Coronary artery (tissue), 2 donors: Measurements from ENCODE around the gene HASPIN.

Experiments used
- DNase-seq: peaks from one replicate; pipeline ENCODE4 v3.0.0-alpha.2; 2017; ENCODE audit warnings: low spot score
- H3K27ac ChIP-seq, 2 donors: fragments of 200-600 bp; sonication (generic); one replicate each; pipeline ENCODE4 v1.5.1; 2016 to 2019
- H3K4me3 ChIP-seq: fragments of 200-600 bp; sonication (generic); 2 replicates; pipeline ENCODE4 v1.5.1; 2016; ENCODE audit warnings: mild to moderate bottlenecking, moderate library complexity
- TF ChIP-seq, protein P1 (sequence below): fragments of 200-600 bp; sonication (generic); IDR thresholded peaks from one replicate; pipeline ENCODE4 v1.5.1; 2019; ENCODE audit warnings: antibody characterized with exemption

The HASPIN gene

GRCh38 chr17:3690094-3690715 is 33.5 kb upstream of the HASPIN start:
- no peak for DNase-seq
- Histone ChIP-seq H3K4me3 (no peak overlapping the region), H3K27ac (no peak overlapping the region)
- TF ChIP-seq, protein P1, sequence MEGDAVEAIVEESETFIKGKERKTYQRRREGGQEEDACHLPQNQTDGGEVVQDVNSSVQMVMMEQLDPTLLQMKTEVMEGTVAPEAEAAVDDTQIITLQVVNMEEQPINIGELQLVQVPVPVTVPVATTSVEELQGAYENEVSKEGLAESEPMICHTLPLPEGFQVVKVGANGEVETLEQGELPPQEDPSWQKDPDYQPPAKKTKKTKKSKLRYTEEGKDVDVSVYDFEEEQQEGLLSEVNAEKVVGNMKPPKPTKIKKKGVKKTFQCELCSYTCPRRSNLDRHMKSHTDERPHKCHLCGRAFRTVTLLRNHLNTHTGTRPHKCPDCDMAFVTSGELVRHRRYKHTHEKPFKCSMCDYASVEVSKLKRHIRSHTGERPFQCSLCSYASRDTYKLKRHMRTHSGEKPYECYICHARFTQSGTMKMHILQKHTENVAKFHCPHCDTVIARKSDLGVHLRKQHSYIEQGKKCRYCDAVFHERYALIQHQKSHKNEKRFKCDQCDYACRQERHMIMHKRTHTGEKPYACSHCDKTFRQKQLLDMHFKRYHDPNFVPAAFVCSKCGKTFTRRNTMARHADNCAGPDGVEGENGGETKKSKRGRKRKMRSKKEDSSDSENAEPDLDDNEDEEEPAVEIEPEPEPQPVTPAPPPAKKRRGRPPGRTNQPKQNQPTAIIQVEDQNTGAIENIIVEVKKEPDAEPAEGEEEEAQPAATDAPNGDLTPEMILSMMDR = no peak

- no peak overlapping the region for H3K4me3 ChIP-seq
- no peak for DNase-seq
- TF ChIP-seq, protein P1 = no peak
- no peak overlapping the region for H3K27ac ChIP-seq
Measured at GRCh38 chr17:3691617-3692067, 32.1 kb upstream of the HASPIN start.

DNA sequence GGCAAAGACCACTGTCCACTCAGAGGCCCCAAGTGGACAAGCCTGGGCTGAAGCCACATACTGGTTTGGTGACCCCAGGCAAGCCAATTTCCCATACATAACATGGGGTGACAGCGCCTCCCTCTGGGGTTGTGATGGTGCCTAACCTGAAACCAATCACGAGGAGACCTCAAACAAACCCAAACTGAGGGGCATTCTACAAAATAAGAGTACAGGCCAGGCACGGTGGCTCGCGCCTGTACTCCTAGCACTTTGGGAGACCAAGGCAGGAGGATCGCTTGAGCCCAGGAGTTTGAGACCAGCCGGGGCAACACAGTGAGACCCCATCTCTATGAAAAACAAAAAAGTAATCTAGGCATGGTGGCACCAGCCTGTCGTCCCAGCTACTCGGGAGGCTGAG is 31.4 kb upstream of the HASPIN start:
- DNase-seq = no peak
- Histone ChIP-seq H3K27ac (no peak overlapping the region), H3K4me3 (no peak overlapping the region)
- TF ChIP-seq, protein P1 = no peak

DNA sequence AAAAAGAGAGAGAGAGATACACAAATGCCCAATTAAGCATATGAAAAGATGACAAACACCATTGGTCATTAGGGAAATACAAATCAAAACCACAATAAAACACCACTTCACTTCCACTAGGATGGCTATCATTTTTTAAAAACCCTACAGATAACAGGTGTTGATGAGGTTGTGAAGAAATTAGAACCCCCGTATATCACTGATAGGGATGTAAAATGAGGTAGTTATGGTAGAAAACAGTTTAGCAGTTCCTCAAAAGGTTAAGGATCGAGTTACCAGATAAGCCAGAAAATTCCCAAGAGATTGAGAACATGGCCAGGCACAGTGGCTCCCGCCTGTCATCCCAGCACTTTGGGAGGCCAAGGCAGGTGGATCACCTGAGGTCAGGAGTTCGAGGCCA is 30.6 kb upstream of the HASPIN start:
- no peak overlapping the region for H3K27ac ChIP-seq
- no peak for DNase-seq

GRCh38 chr17:3693829-3694231 is 29.9 kb upstream of the HASPIN start:
- TF ChIP-seq, protein P1 = no peak
- Histone ChIP-seq H3K27ac (no peak overlapping the region), H3K4me3 (no peak overlapping the region)
- DNase-seq = no peak

More for the DNA sequence above, 30.6 kb upstream of the HASPIN start:
- TF ChIP-seq, protein P1 = no peak
- no peak overlapping the region for H3K4me3 ChIP-seq

DNA sequence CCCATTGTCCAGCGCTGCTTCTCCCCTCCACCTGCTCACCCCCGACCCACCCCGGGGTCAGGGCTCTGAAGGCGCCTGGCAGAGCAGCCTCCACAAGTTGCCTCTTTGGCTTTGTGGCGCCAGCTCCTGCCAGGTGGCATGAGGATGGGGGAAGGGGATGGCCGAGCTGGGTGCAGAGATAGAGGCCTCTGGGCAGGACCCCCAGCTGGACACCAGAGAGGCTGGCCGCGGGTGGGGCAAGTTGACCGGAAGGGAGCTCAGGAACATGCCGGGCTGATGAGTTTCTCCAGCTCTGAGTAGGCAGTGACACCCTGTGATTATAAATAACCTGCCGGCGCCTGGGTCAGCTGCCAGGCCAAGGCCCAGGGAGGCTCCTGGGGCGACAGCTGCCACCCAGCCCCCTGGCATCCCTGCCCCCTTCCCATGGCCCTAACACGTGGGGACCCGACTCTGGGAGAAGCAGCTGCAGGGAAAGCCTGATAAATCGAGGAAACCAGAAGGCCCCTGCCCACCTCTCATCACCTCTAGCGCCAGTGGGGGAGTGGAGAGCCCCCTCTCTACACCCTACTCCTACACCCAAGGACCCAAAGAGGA is 28.5 kb upstream of the HASPIN start:
- DNase-seq = no peak
- Histone ChIP-seq H3K4me3 (peak overlapping the region; percentile 70), H3K27ac (no peak overlapping the region)
- TF ChIP-seq, protein P1 = no peak
